Upper lobe of left lung (tissue), 4 donors: ENCODE measurements around the gene LIMCH1.

Experiments used
- POLR2A ChIP-seq, 4 donors: fragments of 450-650 bp; IDR thresholded peaks; one replicate each; pipeline ENCODE4 v1.5.1; 2016 to 2017; ENCODE audit warnings: antibody characterized with exemption in 4 of 4, mild to moderate bottlenecking in 2 of 4
- POLR2AphosphoS5 ChIP-seq, 2 donors: sonication (generic); formaldehyde crosslinking; IDR thresholded peaks; one replicate each; pipeline ENCODE4 v1.5.1; 2017; ENCODE audit warnings: antibody characterized with exemption in 2 of 2
- TF ChIP-seq, protein P1 (sequence below), 6 experiments: fragments of 450-650 bp in 4 of 6; fragments of 200-600 bp in 2 of 6; sonication (generic) in 2 of 6; IDR thresholded peaks; one replicate each; pipeline ENCODE4 v1.5.1; 2016 to 2019; ENCODE audit warnings: antibody characterized with exemption in 6 of 6

DNA sequence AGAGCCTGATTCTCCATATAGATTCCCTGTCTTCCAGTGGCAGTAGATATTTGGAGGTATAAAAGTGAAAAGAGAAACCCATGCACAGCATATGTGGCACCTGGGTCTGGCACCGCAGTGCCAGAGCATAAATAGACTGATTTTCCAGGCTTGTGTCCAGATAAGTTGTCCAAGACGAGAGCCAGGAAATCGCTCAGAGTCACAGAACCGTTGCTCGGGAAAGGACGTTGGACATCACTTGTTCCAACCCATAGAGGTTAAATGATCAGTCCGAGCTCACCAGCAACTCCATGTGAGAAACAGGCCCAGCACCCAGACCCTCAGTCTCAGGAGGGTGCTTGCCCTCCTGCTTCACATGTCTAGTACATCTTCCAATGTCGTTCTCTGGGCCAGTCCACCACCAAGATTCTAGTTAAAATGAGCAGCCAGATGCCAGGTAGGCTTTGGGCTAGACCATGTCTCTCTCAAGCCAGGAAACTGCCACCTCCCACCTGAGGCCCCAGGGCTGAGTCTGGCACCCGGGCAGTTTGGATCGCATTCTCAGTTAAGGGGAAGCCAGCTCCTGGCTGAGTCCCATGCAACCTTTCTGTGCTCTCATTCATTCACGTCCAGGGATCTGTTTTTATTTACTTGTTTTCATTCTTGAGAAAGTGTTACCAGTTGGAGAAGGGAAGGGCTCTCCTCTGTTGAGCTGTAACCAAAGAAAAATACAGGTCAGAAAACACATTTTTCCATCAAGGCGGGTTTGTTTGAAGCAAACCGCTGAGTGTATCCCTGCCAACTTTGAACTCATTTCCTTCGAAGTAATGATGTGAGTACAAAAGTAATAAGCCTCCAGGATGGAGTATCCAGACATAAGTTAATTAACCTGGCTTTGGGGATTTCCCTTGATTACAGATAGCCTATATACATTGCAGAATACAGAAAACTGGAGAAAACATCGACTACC, 118.9 kb downstream of the LIMCH1 start:
- TF ChIP-seq, protein P1, sequence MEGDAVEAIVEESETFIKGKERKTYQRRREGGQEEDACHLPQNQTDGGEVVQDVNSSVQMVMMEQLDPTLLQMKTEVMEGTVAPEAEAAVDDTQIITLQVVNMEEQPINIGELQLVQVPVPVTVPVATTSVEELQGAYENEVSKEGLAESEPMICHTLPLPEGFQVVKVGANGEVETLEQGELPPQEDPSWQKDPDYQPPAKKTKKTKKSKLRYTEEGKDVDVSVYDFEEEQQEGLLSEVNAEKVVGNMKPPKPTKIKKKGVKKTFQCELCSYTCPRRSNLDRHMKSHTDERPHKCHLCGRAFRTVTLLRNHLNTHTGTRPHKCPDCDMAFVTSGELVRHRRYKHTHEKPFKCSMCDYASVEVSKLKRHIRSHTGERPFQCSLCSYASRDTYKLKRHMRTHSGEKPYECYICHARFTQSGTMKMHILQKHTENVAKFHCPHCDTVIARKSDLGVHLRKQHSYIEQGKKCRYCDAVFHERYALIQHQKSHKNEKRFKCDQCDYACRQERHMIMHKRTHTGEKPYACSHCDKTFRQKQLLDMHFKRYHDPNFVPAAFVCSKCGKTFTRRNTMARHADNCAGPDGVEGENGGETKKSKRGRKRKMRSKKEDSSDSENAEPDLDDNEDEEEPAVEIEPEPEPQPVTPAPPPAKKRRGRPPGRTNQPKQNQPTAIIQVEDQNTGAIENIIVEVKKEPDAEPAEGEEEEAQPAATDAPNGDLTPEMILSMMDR (IDR thresholded peaks at IDR 0.05), result no peak
- TF ChIP-seq POLR2AphosphoS5 (IDR thresholded peaks at IDR 0.05) (no peak), POLR2A (IDR thresholded peaks at IDR 0.05) (no peak)
